Measurements from ENCODE around the gene SAMD4B. TPM values are rescaled to one million over a fixed set of nuclear protein-coding genes. Genes with fewer than 3 reads are reported as not detected.

The SAMD4B gene
- total RNA-seq, 1 donor = 85.0 TPM

GRCh38 chr19:39333507-39333906, 8.7 kb upstream of the SAMD4B start:
- no peaks in the 10 kb centered on the region for H3K4me1 ChIP-seq (ENCODE audit: insufficient read depth, low read length)
- H3K9me3 ChIP-seq (ENCODE audit: low read depth, low read length) = no peaks in the 10 kb centered on the region
- no peaks in the 10 kb centered on the region for H4K20me1 ChIP-seq (ENCODE audit: insufficient read depth, low read length)
- H2AFZ ChIP-seq (ENCODE audit: low read length) = no peak overlapping the region
- H3K79me2 ChIP-seq (ENCODE audit: insufficient read depth, low read length) = no peaks in the 10 kb centered on the region
- TF ChIP-seq, protein P1, sequence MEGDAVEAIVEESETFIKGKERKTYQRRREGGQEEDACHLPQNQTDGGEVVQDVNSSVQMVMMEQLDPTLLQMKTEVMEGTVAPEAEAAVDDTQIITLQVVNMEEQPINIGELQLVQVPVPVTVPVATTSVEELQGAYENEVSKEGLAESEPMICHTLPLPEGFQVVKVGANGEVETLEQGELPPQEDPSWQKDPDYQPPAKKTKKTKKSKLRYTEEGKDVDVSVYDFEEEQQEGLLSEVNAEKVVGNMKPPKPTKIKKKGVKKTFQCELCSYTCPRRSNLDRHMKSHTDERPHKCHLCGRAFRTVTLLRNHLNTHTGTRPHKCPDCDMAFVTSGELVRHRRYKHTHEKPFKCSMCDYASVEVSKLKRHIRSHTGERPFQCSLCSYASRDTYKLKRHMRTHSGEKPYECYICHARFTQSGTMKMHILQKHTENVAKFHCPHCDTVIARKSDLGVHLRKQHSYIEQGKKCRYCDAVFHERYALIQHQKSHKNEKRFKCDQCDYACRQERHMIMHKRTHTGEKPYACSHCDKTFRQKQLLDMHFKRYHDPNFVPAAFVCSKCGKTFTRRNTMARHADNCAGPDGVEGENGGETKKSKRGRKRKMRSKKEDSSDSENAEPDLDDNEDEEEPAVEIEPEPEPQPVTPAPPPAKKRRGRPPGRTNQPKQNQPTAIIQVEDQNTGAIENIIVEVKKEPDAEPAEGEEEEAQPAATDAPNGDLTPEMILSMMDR (IDR thresholded peaks at IDR 0.05; ENCODE audit: extremely low read depth, low read depth, low read length) = no peak
- peaks cover 2% of the 10 kb centered on the region for H3K27me3 ChIP-seq (ENCODE audit: insufficient read depth, low read length)
- no peak overlapping the region for H3K4me3 ChIP-seq (ENCODE audit: insufficient read depth, low read length)
- H3K36me3 ChIP-seq (ENCODE audit: insufficient read depth, low read length) = no peaks in the 10 kb centered on the region
- H3K4me2 ChIP-seq (ENCODE audit: insufficient read depth, low read length) = no peak overlapping the region
- DNase-seq (ENCODE audit: insufficient read length, low spot score, missing footprints) = no peak
- no peak overlapping the region for H3K27ac ChIP-seq (ENCODE audit: low read depth, low read length)

DNA sequence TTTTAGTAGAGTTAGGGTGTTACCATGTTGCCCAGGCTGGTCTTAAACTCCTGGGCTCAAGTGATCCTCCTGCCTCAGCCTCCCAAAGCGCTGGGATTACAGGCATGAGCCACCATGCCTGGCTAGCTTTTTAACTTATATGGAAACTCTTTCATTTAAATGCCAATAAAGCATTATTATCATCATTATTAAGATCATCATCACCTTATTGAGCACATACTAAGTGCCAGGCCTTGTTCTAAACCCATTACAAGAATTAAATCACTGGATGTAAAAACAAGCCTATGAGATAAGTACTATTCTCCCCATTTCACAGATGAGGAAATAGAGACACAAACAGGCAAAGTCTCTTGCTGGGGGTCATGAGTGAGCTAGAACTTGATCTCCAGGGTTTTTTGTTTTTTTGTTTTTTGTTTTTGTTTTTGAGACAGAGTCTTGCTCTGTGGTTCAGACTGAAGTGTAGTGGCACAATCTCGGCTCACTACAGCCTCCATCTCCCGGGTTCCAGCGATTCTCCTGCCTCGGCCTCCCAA, 7.7 kb upstream of the SAMD4B start:
- Histone ChIP-seq H4K20me1 (ENCODE audit: insufficient read depth, low read length) (no peaks in the 10 kb centered on the region), H3K79me2 (ENCODE audit: insufficient read depth, low read length) (no peaks in the 10 kb centered on the region), H3K4me1 (ENCODE audit: insufficient read depth, low read length) (no peaks in the 10 kb centered on the region), H3K4me3 (ENCODE audit: insufficient read depth, low read length) (no peak overlapping the region), H2AFZ (ENCODE audit: low read length) (no peak overlapping the region), H3K27me3 (ENCODE audit: insufficient read depth, low read length) (peaks cover 2% of the 10 kb centered on the region), H3K27ac (ENCODE audit: low read depth, low read length) (no peak overlapping the region), H3K4me2 (ENCODE audit: insufficient read depth, low read length) (no peak overlapping the region), H3K9me3 (ENCODE audit: low read depth, low read length) (no peaks in the 10 kb centered on the region), H3K36me3 (ENCODE audit: insufficient read depth, low read length) (no peaks in the 10 kb centered on the region)
- peak; percentile 72 for DNase-seq (ENCODE audit: insufficient read length, low spot score, missing footprints)
- TF ChIP-seq, protein P1 (IDR thresholded peaks at IDR 0.05; ENCODE audit: extremely low read depth, low read depth, low read length) = no peak

- no peaks in the 10 kb centered on the region for H3K79me2 ChIP-seq (ENCODE audit: insufficient read depth, low read length)
- H3K27me3 ChIP-seq (ENCODE audit: insufficient read depth, low read length) = peaks cover 2% of the 10 kb centered on the region
- no peak overlapping the region for H3K4me3 ChIP-seq (ENCODE audit: insufficient read depth, low read length)
- H2AFZ ChIP-seq (ENCODE audit: low read length) = peak overlapping the region; percentile 42
- no peaks in the 10 kb centered on the region for H3K9me3 ChIP-seq (ENCODE audit: low read depth, low read length)
- H3K27ac ChIP-seq (ENCODE audit: low read depth, low read length) = no peak overlapping the region
- H4K20me1 ChIP-seq (ENCODE audit: insufficient read depth, low read length) = no peaks in the 10 kb centered on the region
- no peaks in the 10 kb centered on the region for H3K36me3 ChIP-seq (ENCODE audit: insufficient read depth, low read length)
- H3K4me2 ChIP-seq (ENCODE audit: insufficient read depth, low read length) = peak overlapping the region; percentile 39
- DNase-seq (ENCODE audit: insufficient read length, low spot score, missing footprints) = peak; percentile 45
- no peaks in the 10 kb centered on the region for H3K4me1 ChIP-seq (ENCODE audit: insufficient read depth, low read length)
- TF ChIP-seq, protein P1 (IDR thresholded peaks at IDR 0.05; ENCODE audit: extremely low read depth, low read depth, low read length) = no peak
Observed at GRCh38 chr19:39335168-39335548, 7.1 kb upstream of the SAMD4B start.

DNA sequence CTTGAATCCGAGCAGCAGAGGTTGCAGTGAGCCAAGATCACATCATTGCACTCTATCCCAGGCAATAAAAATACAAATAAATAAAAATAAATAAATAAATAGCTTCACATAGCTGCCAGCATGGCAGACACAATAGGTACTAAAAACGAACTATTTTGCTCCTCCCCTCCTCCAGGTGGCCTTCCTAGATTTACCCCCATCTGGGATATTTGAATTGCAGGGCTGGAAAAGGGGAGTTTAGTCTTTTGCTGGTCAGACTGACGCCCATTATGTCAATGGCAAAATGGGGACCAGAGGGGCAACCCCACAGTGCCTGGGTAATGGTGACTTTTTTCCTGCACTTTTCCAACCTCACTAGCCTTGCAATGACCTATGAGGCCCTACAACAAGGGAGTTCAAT, 5.7 kb upstream of the SAMD4B start:
- H3K27ac ChIP-seq (ENCODE audit: low read depth, low read length) = no peak overlapping the region
- no peaks in the 10 kb centered on the region for H3K9me3 ChIP-seq (ENCODE audit: low read depth, low read length)
- TF ChIP-seq, protein P1 (IDR thresholded peaks at IDR 0.05; ENCODE audit: extremely low read depth, low read depth, low read length) = no peak
- H3K27me3 ChIP-seq (ENCODE audit: insufficient read depth, low read length) = peaks cover 2% of the 10 kb centered on the region
- no peak overlapping the region for H3K4me3 ChIP-seq (ENCODE audit: insufficient read depth, low read length)
- no peak overlapping the region for H3K4me2 ChIP-seq (ENCODE audit: insufficient read depth, low read length)
- H3K79me2 ChIP-seq (ENCODE audit: insufficient read depth, low read length) = peaks cover 6% of the 10 kb centered on the region
- no peak for DNase-seq (ENCODE audit: insufficient read length, low spot score, missing footprints)
- no peaks in the 10 kb centered on the region for H3K36me3 ChIP-seq (ENCODE audit: insufficient read depth, low read length)
- peaks cover 6% of the 10 kb centered on the region for H3K4me1 ChIP-seq (ENCODE audit: insufficient read depth, low read length)
- H2AFZ ChIP-seq (ENCODE audit: low read length) = no peak overlapping the region
- no peaks in the 10 kb centered on the region for H4K20me1 ChIP-seq (ENCODE audit: insufficient read depth, low read length)

All from osteoblast (primary cell).